Activated CD8-positive, alpha-beta T cell treated with anti-CD3 and anti-CD28 coated beads for 36 hours (primary cell): ENCODE data around the gene SORCS3. TPM values are rescaled to one million over a fixed set of nuclear protein-coding genes. Genes with fewer than 3 reads are reported as not detected.

Experiments
- ATAC-seq: fragments of 200-7000 bp; cut with Tn5 transposase; one replicate; pipeline ENCODE4 v1.10.0; 2021; ENCODE audit warnings: mild to moderate bottlenecking, moderate library complexity
- CTCF ChIA-PET: fragments of 350-600 bp; sonication (Branson Sonifier 250); formaldehyde crosslinking; loops from one replicate; lab custom pipeline; 2021; ENCODE audit warnings: antibody characterized with exemption; lab: Charles Lee
- POLR2A ChIA-PET: fragments of 350-600 bp; sonication (Branson Sonifier 250); formaldehyde crosslinking; loops from one replicate; lab custom pipeline; 2021; ENCODE audit warnings: antibody characterized with exemption; lab: Charles Lee
- DNase-seq: peaks from one replicate; pipeline ENCODE4 v3.0.0-alpha.2; 2020
- H3K27ac Mint-ChIP-seq: one replicate; pipeline ENCODE4 v1.8.0; 2021; ENCODE audit warnings: mild to moderate bottlenecking, mixed read lengths
- H3K27me3 Mint-ChIP-seq: one replicate; pipeline ENCODE4 v1.8.0; 2021; ENCODE audit warnings: mixed read lengths
- H3K36me3 Mint-ChIP-seq: one replicate; pipeline ENCODE4 v1.8.0; 2021; ENCODE audit warnings: low read depth, mixed read lengths
- H3K4me1 Mint-ChIP-seq: one replicate; pipeline ENCODE4 v1.8.0; 2021; ENCODE audit warnings: low read depth, mixed read lengths
- H3K4me3 Mint-ChIP-seq: one replicate; pipeline ENCODE4 v1.8.0; 2021; ENCODE audit warnings: mild to moderate bottlenecking, moderate library complexity, mixed read lengths
- H3K9me3 Mint-ChIP-seq: one replicate; pipeline ENCODE4 v1.8.0; 2021; ENCODE audit warnings: mixed read lengths
- CTCF ChIP-seq: fragments of 200-600 bp; IDR thresholded peaks from one replicate; pipeline ENCODE4 v1.8.0; 2022; ENCODE audit warnings: antibody characterized with exemption, mild to moderate bottlenecking
- intact Hi-C: fragments of 100-400 bp; cut with micrococcal nuclease; formaldehyde crosslinking; loops from one replicate; pipeline ENCODE4 v1.10.0; 2022
- total RNA-seq, 2 experiments: library from RNA; stranded (reverse); gene quantifications; one replicate each; pipeline ENCODE4 v1.2.3, GENCODE V29; 2021

Gene SORCS3
- total RNA-seq, 2 experiments from 2014 or later = not detected

GRCh38 chr10:105102977-105103376 is 461.9 kb downstream of the SORCS3 start:
- DNase-seq = no peak
- H3K27ac Mint-ChIP-seq = no peak overlapping the region
- no peaks in the 10 kb centered on the region for H3K9me3 Mint-ChIP-seq
- ChIA-PET POLR2A (no interaction called here), CTCF (no interaction called here)
- no peaks in the 10 kb centered on the region for H3K4me1 Mint-ChIP-seq
- H3K27me3 Mint-ChIP-seq = no peaks in the 10 kb centered on the region
- no peak overlapping the region for H3K4me3 Mint-ChIP-seq
- H3K36me3 Mint-ChIP-seq = no peaks in the 10 kb centered on the region
- no peak for ATAC-seq
- no peak for TF ChIP-seq CTCF
- intact Hi-C loops = no loop called here

DNA sequence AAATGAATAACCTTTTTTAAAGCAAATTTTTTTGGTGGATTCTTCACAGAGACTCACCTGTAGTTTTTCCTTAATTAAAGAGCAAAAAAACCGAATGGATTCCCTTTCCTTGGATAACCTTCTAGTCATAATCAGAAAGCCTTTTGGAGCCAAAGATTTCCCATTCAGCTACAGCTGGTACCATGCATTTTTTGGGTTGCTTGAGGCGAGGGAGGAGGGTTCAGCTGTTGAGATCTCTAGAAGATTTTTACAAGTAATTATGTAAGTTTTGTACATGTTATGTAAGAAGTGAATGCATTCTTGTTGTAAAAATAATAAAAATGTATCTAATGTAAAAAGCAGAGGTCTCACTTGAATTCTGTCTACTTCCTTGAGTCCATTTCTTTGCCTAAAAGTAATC is 463.2 kb downstream of the SORCS3 start:
- intact Hi-C loops = no loop called here
- no peak overlapping the region for H3K27ac Mint-ChIP-seq
- no peaks in the 10 kb centered on the region for H3K9me3 Mint-ChIP-seq
- ATAC-seq (no peak), DNase-seq (no peak)
- ChIA-PET POLR2A (no interaction called here), CTCF (no interaction called here)
- H3K4me3 Mint-ChIP-seq = no peak overlapping the region
- H3K4me1 Mint-ChIP-seq = no peaks in the 10 kb centered on the region
- no peak for TF ChIP-seq CTCF
- no peaks in the 10 kb centered on the region for H3K27me3 Mint-ChIP-seq
- H3K36me3 Mint-ChIP-seq = no peaks in the 10 kb centered on the region

- no peaks in the 10 kb centered on the region for H3K36me3 Mint-ChIP-seq
- POLR2A ChIA-PET = no interaction called here
- no peak for TF ChIP-seq CTCF
- CTCF ChIA-PET = no interaction called here
- intact Hi-C loops = no loop called here
- H3K9me3 Mint-ChIP-seq = no peaks in the 10 kb centered on the region
- no peaks in the 10 kb centered on the region for H3K27me3 Mint-ChIP-seq
- ATAC-seq (no peak), DNase-seq (no peak)
- no peaks in the 10 kb centered on the region for H3K4me1 Mint-ChIP-seq
- H3K27ac Mint-ChIP-seq = no peak overlapping the region
- H3K4me3 Mint-ChIP-seq = no peak overlapping the region
Observed at GRCh38 chr10:105109164-105109563, 468.1 kb downstream of the SORCS3 start.

- ChIA-PET POLR2A (no interaction called here), CTCF (no interaction called here)
- TF ChIP-seq CTCF = no peak
- no peaks in the 10 kb centered on the region for H3K9me3 Mint-ChIP-seq
- no peak overlapping the region for H3K27ac Mint-ChIP-seq
- intact Hi-C loops = no loop called here
- no peak overlapping the region for H3K4me3 Mint-ChIP-seq
- H3K4me1 Mint-ChIP-seq = no peaks in the 10 kb centered on the region
- H3K36me3 Mint-ChIP-seq = no peaks in the 10 kb centered on the region
- DNase-seq (no peak), ATAC-seq (no peak)
- no peaks in the 10 kb centered on the region for H3K27me3 Mint-ChIP-seq
Observed at GRCh38 chr10:105112862-105113261, 471.8 kb downstream of the SORCS3 start.

DNA sequence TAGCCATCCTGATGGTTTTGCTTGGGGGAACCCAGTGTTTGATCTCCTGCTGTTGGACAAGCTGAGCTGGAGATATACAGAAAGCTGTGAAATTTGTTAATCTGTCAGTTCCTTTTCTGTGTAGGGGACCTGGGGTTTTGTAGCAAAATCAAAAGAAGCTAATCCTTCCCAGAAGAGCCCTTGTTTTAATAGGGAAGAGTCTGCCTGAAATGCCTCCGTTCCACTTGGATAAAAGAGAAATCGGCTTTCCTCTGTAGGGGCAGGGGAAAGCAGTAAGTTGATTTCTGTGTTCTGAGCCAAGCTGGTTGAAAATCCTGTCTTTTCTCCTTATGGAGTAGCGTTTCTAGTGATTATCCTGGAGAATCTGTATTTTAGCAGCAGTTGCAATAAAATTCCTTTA is 472.6 kb downstream of the SORCS3 start:
- intact Hi-C loops = no loop called here

More for the DNA sequence above, 472.6 kb downstream of the SORCS3 start:
- Mint-ChIP-seq H3K27me3 (no peaks in the 10 kb centered on the region), H3K36me3 (no peaks in the 10 kb centered on the region), H3K9me3 (no peaks in the 10 kb centered on the region), H3K4me1 (no peaks in the 10 kb centered on the region), H3K27ac (no peak overlapping the region), H3K4me3 (no peak overlapping the region)
- ATAC-seq (no peak), DNase-seq (no peak)
- no peak for TF ChIP-seq CTCF
- ChIA-PET CTCF (no interaction called here), POLR2A (no interaction called here)
